HG02943 (cell line): ENCODE results near the gene SLC6A6.

Experiments used
- ATAC-seq: cut with Tn5 transposase; IDR thresholded peaks from one replicate; pipeline ENCODE4 v1.9.1; 2021; ENCODE audit warnings: mild to moderate bottlenecking, low read depth, moderate library complexity; ENCODE audit not compliant: unreplicated experiment

Gene SLC6A6

GRCh38 chr3:14532691-14533456 lies 130.5 kb downstream of the SLC6A6 start:
- ATAC-seq, result no peak

- ATAC-seq, result no peak
Measured at GRCh38 chr3:14533457-14533958, 131.1 kb downstream of the SLC6A6 start.

GRCh38 chr3:14534516-14535191 lies 132.2 kb downstream of the SLC6A6 start:
- ATAC-seq, result no peak

- ATAC-seq, result no peak
Measured at GRCh38 chr3:14535616-14536015, 133.2 kb downstream of the SLC6A6 start.

- no peak for ATAC-seq
Measured at GRCh38 chr3:14536055-14536815, 133.8 kb downstream of the SLC6A6 start.

GRCh38 chr3:14536837-14537589 lies 134.6 kb downstream of the SLC6A6 start:
- ATAC-seq, result no peak

- no peak for ATAC-seq
Measured at GRCh38 chr3:14537590-14538450, 135.4 kb downstream of the SLC6A6 start.

- no peak for ATAC-seq
Measured at GRCh38 chr3:14538451-14539088, 136.2 kb downstream of the SLC6A6 start.
